ENCODE measurements around the gene DNTTIP2. TPM values are rescaled to one million over a fixed set of nuclear protein-coding genes. Genes with fewer than 3 reads are reported as not detected.

DNTTIP2 gene
- polyA plus RNA-seq, 1 donor from 2014 or later = 43.8 TPM

DNA sequence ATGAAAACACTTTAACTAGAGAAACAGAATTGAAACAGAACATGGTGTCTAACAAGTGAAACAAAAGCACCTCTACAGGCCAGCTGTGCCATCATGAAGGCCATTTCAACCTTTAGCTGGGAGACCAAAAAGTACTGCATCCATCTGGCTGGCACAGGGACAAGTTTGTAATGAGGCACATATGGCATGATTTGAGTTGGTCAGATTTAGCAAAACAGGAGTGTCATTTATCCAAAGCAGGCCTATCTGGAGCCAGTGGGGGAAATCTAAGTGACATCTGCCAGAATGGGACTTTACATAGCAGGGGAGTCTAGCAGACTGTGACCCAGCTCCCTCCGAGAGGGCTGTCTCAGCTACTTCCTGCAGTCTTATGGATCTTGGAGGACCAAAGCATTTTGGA is 51.9 kb downstream of the DNTTIP2 start:
- no peak overlapping the region for H2AFZ ChIP-seq (ENCODE audit: low read depth, low read length)
- H3K4me3 ChIP-seq (ENCODE audit: low read length) = no peak overlapping the region
- TF ChIP-seq EP300 (conservative IDR thresholded peaks at IDR 0.05; ENCODE audit: poor library complexity, severe bottlenecking) (no peak), CTCF (IDR thresholded peaks at IDR 0.05; ENCODE audit: poor library complexity, severe bottlenecking) (no peak), TAF1 (IDR thresholded peaks at IDR 0.05; ENCODE audit: low read depth) (no peak), POLR2AphosphoS5 (IDR thresholded peaks at IDR 0.05) (no peak), MXI1 (conservative IDR thresholded peaks at IDR 0.05; ENCODE audit: poor library complexity, severe bottlenecking) (no peak), RAD21 (conservative IDR thresholded peaks at IDR 0.05) (no peak), EZH2 (IDR thresholded peaks at IDR 0.05; ENCODE audit: borderline replicate concordance, insufficient read depth, low read length, poor library complexity, severe bottlenecking) (no peak), SMC3 (conservative IDR thresholded peaks at IDR 0.05; ENCODE audit: poor library complexity) (no peak)
- TF ChIP-seq, protein P1, sequence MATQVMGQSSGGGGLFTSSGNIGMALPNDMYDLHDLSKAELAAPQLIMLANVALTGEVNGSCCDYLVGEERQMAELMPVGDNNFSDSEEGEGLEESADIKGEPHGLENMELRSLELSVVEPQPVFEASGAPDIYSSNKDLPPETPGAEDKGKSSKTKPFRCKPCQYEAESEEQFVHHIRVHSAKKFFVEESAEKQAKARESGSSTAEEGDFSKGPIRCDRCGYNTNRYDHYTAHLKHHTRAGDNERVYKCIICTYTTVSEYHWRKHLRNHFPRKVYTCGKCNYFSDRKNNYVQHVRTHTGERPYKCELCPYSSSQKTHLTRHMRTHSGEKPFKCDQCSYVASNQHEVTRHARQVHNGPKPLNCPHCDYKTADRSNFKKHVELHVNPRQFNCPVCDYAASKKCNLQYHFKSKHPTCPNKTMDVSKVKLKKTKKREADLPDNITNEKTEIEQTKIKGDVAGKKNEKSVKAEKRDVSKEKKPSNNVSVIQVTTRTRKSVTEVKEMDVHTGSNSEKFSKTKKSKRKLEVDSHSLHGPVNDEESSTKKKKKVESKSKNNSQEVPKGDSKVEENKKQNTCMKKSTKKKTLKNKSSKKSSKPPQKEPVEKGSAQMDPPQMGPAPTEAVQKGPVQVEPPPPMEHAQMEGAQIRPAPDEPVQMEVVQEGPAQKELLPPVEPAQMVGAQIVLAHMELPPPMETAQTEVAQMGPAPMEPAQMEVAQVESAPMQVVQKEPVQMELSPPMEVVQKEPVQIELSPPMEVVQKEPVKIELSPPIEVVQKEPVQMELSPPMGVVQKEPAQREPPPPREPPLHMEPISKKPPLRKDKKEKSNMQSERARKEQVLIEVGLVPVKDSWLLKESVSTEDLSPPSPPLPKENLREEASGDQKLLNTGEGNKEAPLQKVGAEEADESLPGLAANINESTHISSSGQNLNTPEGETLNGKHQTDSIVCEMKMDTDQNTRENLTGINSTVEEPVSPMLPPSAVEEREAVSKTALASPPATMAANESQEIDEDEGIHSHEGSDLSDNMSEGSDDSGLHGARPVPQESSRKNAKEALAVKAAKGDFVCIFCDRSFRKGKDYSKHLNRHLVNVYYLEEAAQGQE (IDR thresholded peaks at IDR 0.05; ENCODE audit: borderline replicate concordance) = no peak
- no peak overlapping the region for H3K9ac ChIP-seq (ENCODE audit: low read length)
- H3K27ac ChIP-seq (ENCODE audit: low read length) = no peak overlapping the region
- no peaks in the 10 kb centered on the region for H4K20me1 ChIP-seq (ENCODE audit: insufficient read depth)
- no peaks in the 10 kb centered on the region for H3K9me3 ChIP-seq (ENCODE audit: low read length)
- no peaks in the 10 kb centered on the region for H3K36me3 ChIP-seq (ENCODE audit: insufficient read depth, low read length)
- no peaks in the 10 kb centered on the region for H3K9me2 ChIP-seq (ENCODE audit: insufficient read depth, low read length)
- no peaks in the 10 kb centered on the region for H3K79me2 ChIP-seq (replicated peaks; ENCODE audit: insufficient read depth, low read length)
- H3K27me3 ChIP-seq (ENCODE audit: insufficient read depth, low read depth, low read length) = no peaks in the 10 kb centered on the region
- no peaks in the 10 kb centered on the region for H3F3A ChIP-seq (ENCODE audit: insufficient read depth, low read length, poor library complexity, severe bottlenecking)
- no peak overlapping the region for H3K4me2 ChIP-seq (ENCODE audit: low read length)

GRCh38 chr1:93824834-93825233 is 54.2 kb downstream of the DNTTIP2 start:
- H4K20me1 ChIP-seq (ENCODE audit: insufficient read depth) = no peaks in the 10 kb centered on the region
- no peak overlapping the region for H3K4me3 ChIP-seq (ENCODE audit: low read length)
- H3F3A ChIP-seq (ENCODE audit: insufficient read depth, low read length, poor library complexity, severe bottlenecking) = no peaks in the 10 kb centered on the region
- TF ChIP-seq EP300 (conservative IDR thresholded peaks at IDR 0.05; ENCODE audit: poor library complexity, severe bottlenecking) (no peak), SMC3 (conservative IDR thresholded peaks at IDR 0.05; ENCODE audit: poor library complexity) (no peak), EZH2 (IDR thresholded peaks at IDR 0.05; ENCODE audit: borderline replicate concordance, insufficient read depth, low read length, poor library complexity, severe bottlenecking) (no peak), RAD21 (conservative IDR thresholded peaks at IDR 0.05) (no peak), POLR2AphosphoS5 (IDR thresholded peaks at IDR 0.05) (no peak), TAF1 (IDR thresholded peaks at IDR 0.05; ENCODE audit: low read depth) (no peak), CTCF (IDR thresholded peaks at IDR 0.05; ENCODE audit: poor library complexity, severe bottlenecking) (no peak), MXI1 (conservative IDR thresholded peaks at IDR 0.05; ENCODE audit: poor library complexity, severe bottlenecking) (no peak)
- TF ChIP-seq, protein P1 (IDR thresholded peaks at IDR 0.05; ENCODE audit: borderline replicate concordance) = no peak
- no peak overlapping the region for H3K27ac ChIP-seq (ENCODE audit: low read length)
- no peaks in the 10 kb centered on the region for H3K79me2 ChIP-seq (replicated peaks; ENCODE audit: insufficient read depth, low read length)
- H3K36me3 ChIP-seq (ENCODE audit: insufficient read depth, low read length) = no peaks in the 10 kb centered on the region
- H2AFZ ChIP-seq (ENCODE audit: low read depth, low read length) = no peak overlapping the region
- H3K27me3 ChIP-seq (ENCODE audit: insufficient read depth, low read depth, low read length) = no peaks in the 10 kb centered on the region
- no peak overlapping the region for H3K4me2 ChIP-seq (ENCODE audit: low read length)
- H3K9me2 ChIP-seq (ENCODE audit: insufficient read depth, low read length) = no peaks in the 10 kb centered on the region
- H3K9me3 ChIP-seq (ENCODE audit: low read length) = no peaks in the 10 kb centered on the region
- no peak overlapping the region for H3K9ac ChIP-seq (ENCODE audit: low read length)

All from neural cell (in vitro differentiated cells).